Transverse colon (tissue), 4 donors: ENCODE results near the gene PIGU. TPM values are rescaled to one million over a fixed set of nuclear protein-coding genes. Genes with fewer than 3 reads are reported as not detected.

Experiments used
- DNase-seq: peaks from one replicate; pipeline ENCODE4 v3.0.0-alpha.2; 2019
- H3K27ac ChIP-seq, 4 donors: fragments of 200-600 bp; sonication (generic); 2 replicates each; pipeline ENCODE4 v1.5.1; 2016 to 2018; ENCODE audit warnings: inconsistent platforms in 4 of 4
- H3K27me3 ChIP-seq: fragments of 200-600 bp; sonication (generic); 2 replicates; pipeline ENCODE4 v1.5.1; 2017; ENCODE audit warnings: inconsistent platforms
- H3K36me3 ChIP-seq, 4 donors: fragments of 200-600 bp; sonication (generic); 2 replicates each; pipeline ENCODE4 v1.5.1; 2017 to 2019; ENCODE audit warnings: inconsistent platforms in 4 of 4
- H3K4me1 ChIP-seq, 4 donors: fragments of 200-600 bp; sonication (generic); 2 replicates each; pipeline ENCODE4 v1.5.1; 2017 to 2020; ENCODE audit warnings: inconsistent platforms in 4 of 4
- H3K4me3 ChIP-seq, 4 donors: fragments of 200-600 bp; sonication (generic); 1 replicate in 1 of 4; 2 replicates in 3 of 4; pipeline versions ENCODE4 v1.5.1 to v1.6.1; 2017 to 2019; ENCODE audit warnings: inconsistent platforms in 4 of 4
- H3K9me3 ChIP-seq, 2 donors: fragments of 200-600 bp; sonication (generic); 2 replicates each; pipeline ENCODE4 v1.5.1; 2017 to 2019; ENCODE audit warnings: inconsistent platforms in 2 of 2
- EP300 ChIP-seq: sonication (generic); formaldehyde crosslinking; IDR thresholded peaks from one replicate; pipeline ENCODE4 v1.6.1; 2017; ENCODE audit warnings: antibody characterized with exemption, low read depth
- POLR2A ChIP-seq: fragments of 450-650 bp; IDR thresholded peaks from one replicate; pipeline ENCODE4 v1.6.1; 2016; ENCODE audit warnings: antibody characterized with exemption, mild to moderate bottlenecking, moderate library complexity
- POLR2AphosphoS5 ChIP-seq, 3 donors: sonication (generic); formaldehyde crosslinking; IDR thresholded peaks; one replicate each; pipeline ENCODE4 v1.6.1; 2016; ENCODE audit warnings: antibody characterized with exemption in 3 of 3
- WGBS, 2 donors: methylation state at CpG; one replicate each; pipeline ENCODE4 v1.1.5; 2018; ENCODE audit warnings: low coverage in 1 of 2; 5-methylcytosine and 5-hydroxymethylcytosine counted together
- in situ Hi-C, 4 donors: fragments of 200-750 bp; cut with MboI; loops; one replicate each; pipeline versions ENCODE4 v1.15.0 to v1.15.1; 2017; ENCODE audit warnings: low sequenced_read_pairs in 3 of 4, low pct_ligation_motif_present in 1 of 4, low pct_unique_long_range_greater_than_20kb in 1 of 4
- intact Hi-C: fragments of 100-400 bp; cut with DNase I; formaldehyde crosslinking; loops from one replicate; pipeline ENCODE4 v1.15.1; 2023; ENCODE audit warnings: low total_unique reads
- total RNA-seq, 4 donors: library from RNA; depleted of rRNA; stranded (reverse); fragments of >200 nt; gene quantifications; one replicate each; pipeline ENCODE4 v1.1.0, GENCODE V29; 2016
- TF ChIP-seq, protein P1 (sequence below), 5 experiments: fragments of 200-600 bp in 3 of 5; fragments of 450-650 bp in 2 of 5; sonication (generic) in 3 of 5; IDR thresholded peaks; 1 replicate in 2 of 5; 2 replicates in 3 of 5; pipeline ENCODE4 v1.5.1; 2016 to 2017; ENCODE audit warnings: antibody characterized with exemption in 5 of 5, inconsistent platforms in 3 of 5, mild to moderate bottlenecking in 2 of 5, moderate library complexity in 1 of 5

The PIGU gene
- total RNA-seq, 4 donors from 2014 or later, result 4.1 to 28.7 (median 16.8) TPM

DNA sequence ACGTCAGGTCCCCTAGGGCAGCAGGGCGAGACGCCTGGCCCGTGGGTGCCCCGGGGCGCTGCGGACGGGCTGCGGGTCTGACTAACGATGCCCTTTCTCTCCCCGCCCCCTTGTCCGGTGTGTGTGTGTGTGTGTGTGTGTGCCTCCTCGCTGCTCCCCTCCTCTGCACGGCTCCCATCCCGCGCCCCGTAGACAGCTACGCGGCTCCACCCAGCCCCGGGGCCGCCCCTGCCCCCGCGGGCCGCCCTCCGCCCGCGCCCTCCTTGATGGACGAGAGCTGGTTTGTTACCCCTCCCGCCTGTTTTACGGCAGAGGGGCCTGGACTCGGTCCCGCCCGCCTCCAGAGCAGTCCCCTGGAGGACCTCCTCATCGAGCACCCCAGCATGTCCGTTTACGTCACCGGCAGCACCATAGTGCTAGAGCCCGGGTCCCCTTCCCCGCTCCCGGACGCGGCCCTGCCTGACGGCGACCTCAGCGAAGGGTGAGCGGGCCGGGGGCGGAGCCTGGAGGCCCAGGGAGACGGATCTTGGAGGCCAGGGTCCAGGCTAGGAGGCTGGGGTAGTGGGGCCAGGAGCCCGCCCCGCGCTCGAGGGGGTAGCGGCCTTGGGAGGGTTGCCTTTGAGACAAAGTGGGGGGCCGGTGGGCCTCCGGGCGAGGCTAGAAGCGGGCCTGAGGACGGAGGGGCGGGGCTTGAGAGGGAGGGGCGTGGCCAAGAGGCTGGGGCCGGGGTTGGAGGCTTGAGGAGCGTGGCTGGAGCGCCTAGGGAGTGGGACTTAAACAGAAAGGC is 32.3 kb upstream of the PIGU start:
- peak; percentile 89 for DNase-seq
- Histone ChIP-seq H3K27ac (peak overlapping the region; percentile 86 to 100 (median 92)), H3K9me3 (no peaks in the 10 kb centered on the region), H3K4me1 (peaks cover 23 to 49% (median 38%) of the 10 kb centered on the region in 4 donors), H3K4me3 (peak overlapping the region; percentile 49 to 85 (median 66)), H3K36me3 (no peaks in the 10 kb centered on the region), H3K27me3 (no peaks in the 10 kb centered on the region)
- intact Hi-C loops (no loop called here), in situ Hi-C loops (loop anchor here in 3 of 4 donors (25.0 kb wide), 2 partner anchors 147 to 397 kb away; partner anchors contain the start of genes MAP1LC3A (in 2 of the 3) and AHCY (in 1 of the 3))
- WGBS, 2 donors, result 0 to 1% methylated on average over 2 to 52 of the region's 64 CpGs
- TF ChIP-seq EP300 (no peak), POLR2A (peak; percentile 47), POLR2AphosphoS5 (IDR thresholded peaks at IDR 0.05) (peak in 1 of 3 donors; percentile 69)

- intact Hi-C loops, result no loop called here
- DNase-seq, result peak; percentile 72
- H3K9me3 ChIP-seq, result no peaks in the 10 kb centered on the region
- no peaks in the 10 kb centered on the region for H3K36me3 ChIP-seq
- peaks cover 23 to 49% (median 39%) of the 10 kb centered on the region in 4 donors for H3K4me1 ChIP-seq
- H3K4me3 ChIP-seq, result peak overlapping the region; percentile 49 to 85 (median 66)
- peak overlapping the region; percentile 86 to 100 (median 92) for H3K27ac ChIP-seq
- no peaks in the 10 kb centered on the region for H3K27me3 ChIP-seq
- WGBS, 2 donors, result 5% methylated on average over 22 of the region's 22 CpGs; no CpG with 5 or more reads in 1 of the 2 donors
- in situ Hi-C loops, result loop anchor here in 3 of 4 donors (25.0 kb wide), 2 partner anchors 146 to 396 kb away; partner anchors contain the start of genes MAP1LC3A (in 2 of the 3) and AHCY (in 1 of the 3)
- TF ChIP-seq, protein P1, sequence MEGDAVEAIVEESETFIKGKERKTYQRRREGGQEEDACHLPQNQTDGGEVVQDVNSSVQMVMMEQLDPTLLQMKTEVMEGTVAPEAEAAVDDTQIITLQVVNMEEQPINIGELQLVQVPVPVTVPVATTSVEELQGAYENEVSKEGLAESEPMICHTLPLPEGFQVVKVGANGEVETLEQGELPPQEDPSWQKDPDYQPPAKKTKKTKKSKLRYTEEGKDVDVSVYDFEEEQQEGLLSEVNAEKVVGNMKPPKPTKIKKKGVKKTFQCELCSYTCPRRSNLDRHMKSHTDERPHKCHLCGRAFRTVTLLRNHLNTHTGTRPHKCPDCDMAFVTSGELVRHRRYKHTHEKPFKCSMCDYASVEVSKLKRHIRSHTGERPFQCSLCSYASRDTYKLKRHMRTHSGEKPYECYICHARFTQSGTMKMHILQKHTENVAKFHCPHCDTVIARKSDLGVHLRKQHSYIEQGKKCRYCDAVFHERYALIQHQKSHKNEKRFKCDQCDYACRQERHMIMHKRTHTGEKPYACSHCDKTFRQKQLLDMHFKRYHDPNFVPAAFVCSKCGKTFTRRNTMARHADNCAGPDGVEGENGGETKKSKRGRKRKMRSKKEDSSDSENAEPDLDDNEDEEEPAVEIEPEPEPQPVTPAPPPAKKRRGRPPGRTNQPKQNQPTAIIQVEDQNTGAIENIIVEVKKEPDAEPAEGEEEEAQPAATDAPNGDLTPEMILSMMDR (IDR thresholded peaks at IDR 0.05), result peak; percentile 36 to 54 (median 49)
- no peak for TF ChIP-seq EP300
These were observed 31.7 kb upstream of the PIGU start for GRCh38 chr20:34708621-34709043.

DNA sequence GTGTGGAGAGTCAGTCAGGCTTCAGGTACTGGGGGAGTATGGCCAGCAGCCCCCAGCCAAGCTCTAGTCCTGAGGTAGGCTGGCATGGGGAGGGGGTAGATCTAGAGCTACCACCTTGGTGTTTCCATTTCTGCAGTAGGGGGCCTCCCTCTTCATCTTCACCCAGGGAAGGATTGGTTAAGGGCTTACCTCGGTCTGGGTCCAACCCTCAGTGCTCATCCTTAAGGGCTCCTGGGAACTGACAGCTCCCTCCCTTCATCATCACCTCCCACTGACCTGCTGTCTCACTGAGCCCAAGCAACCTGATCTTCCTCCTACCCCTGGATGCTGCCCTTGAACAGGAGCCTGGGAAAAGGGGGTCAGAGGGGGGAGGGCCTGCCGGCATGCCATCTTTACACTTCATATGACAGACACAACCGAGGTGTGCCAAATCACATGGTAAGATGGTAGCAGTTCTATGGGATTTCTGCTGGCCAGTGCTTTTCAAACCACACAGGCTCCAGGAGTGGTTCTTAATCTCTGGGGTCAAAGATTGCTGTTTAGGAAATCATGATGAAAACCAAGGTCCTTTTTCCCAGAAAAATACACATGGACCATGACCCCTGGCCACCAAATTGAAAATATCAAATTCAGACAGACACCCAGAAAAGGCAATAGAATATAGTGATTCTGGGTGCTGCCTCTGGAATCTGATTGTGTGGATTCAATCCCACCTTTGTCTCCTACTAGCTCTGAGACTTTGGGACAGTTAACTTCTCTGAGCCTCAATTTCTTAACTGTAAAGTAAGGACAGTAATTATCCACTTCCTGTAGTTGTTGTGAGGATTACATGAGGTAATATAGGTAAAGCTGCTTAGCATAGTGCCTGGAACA is 30.3 kb upstream of the PIGU start:
- TF ChIP-seq POLR2A (no peak), POLR2AphosphoS5 (IDR thresholded peaks at IDR 0.05) (no peak), EP300 (no peak)
- TF ChIP-seq, protein P1 (IDR thresholded peaks at IDR 0.05), result no peak
- no peak for DNase-seq
- in situ Hi-C loops, result loop anchor here in 3 of 4 donors (25.0 kb wide), 2 partner anchors 145 to 395 kb away; partner anchors contain the start of genes MAP1LC3A (in 2 of the 3) and AHCY (in 1 of the 3)
- Histone ChIP-seq H3K9me3 (no peaks in the 10 kb centered on the region), H3K4me3 (no peak overlapping the region), H3K27me3 (no peaks in the 10 kb centered on the region), H3K27ac (peak overlapping the region; percentile 98 to 100 (median 100)), H3K4me1 (peaks cover 23 to 56% (median 46%) of the 10 kb centered on the region in 4 donors), H3K36me3 (no peaks in the 10 kb centered on the region)
- intact Hi-C loops, result no loop called here
- 88% methylated on average over 3 of the region's 3 CpGs; no CpG with 5 or more reads in 1 of the 2 donors for WGBS, 2 donors

DNA sequence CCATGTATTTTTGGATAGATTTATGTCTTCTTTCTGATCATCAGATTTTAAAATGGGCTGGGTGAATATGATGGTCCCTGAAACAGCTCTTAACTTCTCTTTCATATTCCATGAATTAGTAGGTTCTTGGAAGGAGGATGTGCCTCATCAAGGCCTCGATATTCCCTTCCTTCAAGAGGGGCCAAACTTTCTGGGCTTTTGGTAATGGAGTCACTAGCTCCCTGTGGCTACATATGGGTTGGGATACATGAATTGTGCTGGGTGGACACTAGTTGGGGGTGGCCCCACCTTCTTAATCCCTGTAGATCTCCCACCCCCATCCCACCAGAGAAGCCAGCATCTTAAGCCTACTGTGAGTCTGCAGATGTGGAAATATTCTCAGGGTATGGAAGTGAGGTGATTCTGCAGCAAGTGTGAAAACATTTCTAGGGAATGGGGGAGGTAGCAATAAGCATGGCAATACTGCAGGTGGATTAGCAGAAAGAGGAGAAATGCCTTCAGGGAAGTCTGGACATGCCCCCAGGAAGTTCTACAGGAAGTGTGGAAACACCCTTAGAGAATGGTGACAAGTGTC is 29.5 kb upstream of the PIGU start:
- intact Hi-C loops, result no loop called here

More for the DNA sequence above, 29.5 kb upstream of the PIGU start:
- H3K27ac ChIP-seq, result peak overlapping the region; percentile 98 to 100 (median 100)
- DNase-seq, result no peak
- 95% methylated on average over 1 of the region's 1 CpG; no CpG with 5 or more reads in 1 of the 2 donors for WGBS, 2 donors
- TF ChIP-seq EP300, result no peak
- TF ChIP-seq POLR2AphosphoS5 (IDR thresholded peaks at IDR 0.05), result no peak
- H3K4me3 ChIP-seq, result no peak overlapping the region
- H3K4me1 ChIP-seq, result peaks cover 23 to 56% (median 46%) of the 10 kb centered on the region in 4 donors
- H3K36me3 ChIP-seq, result no peaks in the 10 kb centered on the region
- H3K9me3 ChIP-seq, result no peaks in the 10 kb centered on the region
- in situ Hi-C loops, result loop anchor here in 3 of 4 donors (25.0 kb wide), 2 partner anchors 144 to 394 kb away; partner anchors contain the start of genes MAP1LC3A (in 2 of the 3) and AHCY (in 1 of the 3)
- H3K27me3 ChIP-seq, result no peaks in the 10 kb centered on the region
